Loucy (cell line): ENCODE results near the gene PLEKHA7.

Experiments
- CTCF ChIP-seq: fragments of 200-600 bp; sonication (generic); conservative IDR thresholded peaks from 2 replicates; pipeline ENCODE4 v1.5.1; 2014; ENCODE audit warnings: mild to moderate bottlenecking, antibody characterized with exemption, low read length
- EZH2phosphoT487 ChIP-seq: fragments of 200-600 bp; IDR thresholded peaks from 2 replicates; pipeline ENCODE4 v1.6.1; 2018; ENCODE audit warnings: antibody characterized with exemption, mild to moderate bottlenecking, moderate library complexity, borderline replicate concordance

GRCh38 chr11:16807306-16807705 lies 206.9 kb downstream of the PLEKHA7 start:
- TF ChIP-seq CTCF (no peak), EZH2phosphoT487 (no peak)
